CD4-positive, alpha-beta T cell treated with Interleukin-12 subunit alpha and Interleukin-12 subunit beta, for 1 hour (primary cell): Measurements from ENCODE around the gene TSHZ1.

Source experiments
- DNase-seq: peaks from one replicate; pipeline ENCODE4 v3.0.0-alpha.2; 2020

Gene TSHZ1

GRCh38 chr18:75210274-75211001, at the start of gene TSHZ1:
TSHZ1 (plus strand) TSS chr18:75210797; CDS start chr18:75211877, 1,080 bp downstream.
- DNase-seq = peak; percentile 82

- DNase-seq = peak; percentile 32
Measured at GRCh38 chr18:75161256-75162028, 49.2 kb upstream of the TSHZ1 start.

GRCh38 chr18:75162467-75162866, 48.1 kb upstream of the TSHZ1 start:
- DNase-seq = no peak

GRCh38 chr18:75162978-75163377, 47.6 kb upstream of the TSHZ1 start:
- DNase-seq = no peak

GRCh38 chr18:75163736-75164135, 46.9 kb upstream of the TSHZ1 start:
- DNase-seq = no peak

GRCh38 chr18:75164479-75164878, 46.1 kb upstream of the TSHZ1 start:
- DNase-seq = no peak

GRCh38 chr18:75165926-75166325, 44.7 kb upstream of the TSHZ1 start:
- DNase-seq = no peak

- DNase-seq = no peak
Measured at GRCh38 chr18:75167137-75167536, 43.5 kb upstream of the TSHZ1 start.

GRCh38 chr18:75167759-75168618, 42.6 kb upstream of the TSHZ1 start:
- DNase-seq = no peak

GRCh38 chr18:75168619-75169018, 42.0 kb upstream of the TSHZ1 start:
- no peak for DNase-seq

GRCh38 chr18:75169411-75169810, 41.2 kb upstream of the TSHZ1 start:
- no peak for DNase-seq

GRCh38 chr18:75170022-75170789, 40.4 kb upstream of the TSHZ1 start:
- no peak for DNase-seq

- DNase-seq = no peak
Measured at GRCh38 chr18:75170916-75171315, 39.7 kb upstream of the TSHZ1 start.

- no peak for DNase-seq
Measured at GRCh38 chr18:75172299-75173124, 38.1 kb upstream of the TSHZ1 start.

GRCh38 chr18:75173125-75173432, 37.5 kb upstream of the TSHZ1 start:
- DNase-seq = peak; percentile 8

- DNase-seq = no peak
Measured at GRCh38 chr18:75173738-75174137, 36.9 kb upstream of the TSHZ1 start.

GRCh38 chr18:75176849-75177248, 33.7 kb upstream of the TSHZ1 start:
- DNase-seq = no peak

- DNase-seq = no peak
Measured at GRCh38 chr18:75178376-75178775, 32.2 kb upstream of the TSHZ1 start.

GRCh38 chr18:75179819-75180600, 30.6 kb upstream of the TSHZ1 start:
- no peak for DNase-seq

- DNase-seq = no peak
Measured at GRCh38 chr18:75183524-75183923, 27.1 kb upstream of the TSHZ1 start.

- DNase-seq = no peak
Measured at GRCh38 chr18:75183973-75184493, 26.6 kb upstream of the TSHZ1 start.
